Measurements from ENCODE around the gene SLCO3A1.

Gene SLCO3A1

GRCh38 chr15:92011611-92012367 is 158.3 kb downstream of the SLCO3A1 start:
- no peak for DNase-seq

DNA sequence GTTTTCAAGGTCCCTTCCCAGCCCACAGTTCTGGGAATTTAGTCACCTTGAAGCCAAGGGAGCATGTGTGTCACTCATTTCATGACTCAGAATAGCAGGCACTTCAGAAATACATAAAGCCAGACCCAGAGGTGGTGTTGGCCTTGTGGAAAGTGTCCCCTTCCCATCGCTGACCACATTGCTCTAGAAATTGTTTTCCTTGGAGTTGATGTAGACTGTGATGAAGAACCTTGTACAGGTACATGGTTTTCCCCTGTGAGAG is 158.8 kb downstream of the SLCO3A1 start:
- DNase-seq, result no peak

- no peak for DNase-seq
Measured at GRCh38 chr15:92012881-92013280, 159.4 kb downstream of the SLCO3A1 start.

DNA sequence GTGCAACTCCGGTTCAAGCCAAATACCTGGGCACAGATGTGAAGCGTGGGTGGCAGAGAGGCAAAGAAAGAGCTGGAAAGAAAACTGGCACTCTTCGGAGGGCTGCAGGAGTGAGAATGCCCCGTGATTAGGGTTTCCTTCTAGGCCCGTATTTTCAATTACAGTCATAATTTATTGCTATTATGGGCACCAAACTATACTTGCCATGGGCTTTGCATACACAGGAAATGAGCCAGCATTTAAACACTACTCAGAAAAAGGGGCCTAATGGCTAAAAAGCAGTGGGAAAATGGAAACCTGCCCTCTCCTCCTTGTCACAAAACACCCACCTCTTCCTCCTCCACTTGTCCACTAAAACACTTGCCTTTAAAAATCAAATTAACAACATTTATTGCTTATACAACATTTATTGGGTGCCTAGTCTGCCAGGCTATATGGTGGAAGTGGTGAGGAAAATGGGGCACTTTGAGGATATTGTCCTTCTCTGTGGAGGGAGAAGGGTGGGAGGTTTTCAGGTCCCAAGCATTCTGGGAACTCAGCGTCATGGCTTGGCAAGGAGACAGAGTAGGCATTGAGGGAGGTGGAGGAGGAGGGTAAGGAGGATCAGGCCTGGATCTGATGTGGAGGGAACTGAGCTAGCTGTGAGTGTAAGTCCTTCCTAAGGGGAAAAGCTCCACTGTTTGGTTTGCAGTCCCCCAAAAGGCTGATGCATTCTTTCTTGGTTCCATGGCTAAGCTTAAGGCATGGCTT is 160.9 kb downstream of the SLCO3A1 start:
- no peak for DNase-seq

DNA sequence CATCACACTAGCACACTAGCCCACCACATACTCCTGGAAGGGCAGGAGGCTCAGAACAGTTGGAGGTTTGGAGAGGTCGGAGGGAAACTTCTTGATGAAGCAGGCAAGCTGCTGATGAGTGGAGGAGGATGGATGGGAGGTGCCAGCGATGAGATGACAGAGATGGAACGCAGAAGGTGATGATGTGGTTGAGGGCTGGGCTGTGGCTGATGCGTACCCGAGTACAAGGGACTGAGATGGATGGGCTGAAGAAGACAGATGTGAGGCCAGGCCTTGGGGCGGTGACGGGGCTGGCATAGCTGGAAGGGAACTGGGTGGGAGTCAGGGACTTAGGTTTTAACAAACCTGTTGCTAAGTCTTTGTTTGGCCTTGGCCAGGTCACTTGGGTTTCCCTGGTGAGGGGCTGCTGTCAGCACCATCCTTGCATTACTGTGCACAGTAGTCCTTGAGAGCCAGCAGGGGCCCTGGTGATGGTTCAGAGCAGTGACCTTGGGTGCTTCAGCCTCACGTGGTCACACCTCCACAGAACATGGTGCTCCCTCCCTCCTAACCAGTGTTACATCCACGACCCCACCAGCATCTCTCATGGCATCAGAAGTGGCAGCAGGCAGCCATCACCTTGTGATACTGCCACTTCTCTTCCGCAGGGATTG is 164.5 kb downstream of the SLCO3A1 start:
- no peak for DNase-seq

DNA sequence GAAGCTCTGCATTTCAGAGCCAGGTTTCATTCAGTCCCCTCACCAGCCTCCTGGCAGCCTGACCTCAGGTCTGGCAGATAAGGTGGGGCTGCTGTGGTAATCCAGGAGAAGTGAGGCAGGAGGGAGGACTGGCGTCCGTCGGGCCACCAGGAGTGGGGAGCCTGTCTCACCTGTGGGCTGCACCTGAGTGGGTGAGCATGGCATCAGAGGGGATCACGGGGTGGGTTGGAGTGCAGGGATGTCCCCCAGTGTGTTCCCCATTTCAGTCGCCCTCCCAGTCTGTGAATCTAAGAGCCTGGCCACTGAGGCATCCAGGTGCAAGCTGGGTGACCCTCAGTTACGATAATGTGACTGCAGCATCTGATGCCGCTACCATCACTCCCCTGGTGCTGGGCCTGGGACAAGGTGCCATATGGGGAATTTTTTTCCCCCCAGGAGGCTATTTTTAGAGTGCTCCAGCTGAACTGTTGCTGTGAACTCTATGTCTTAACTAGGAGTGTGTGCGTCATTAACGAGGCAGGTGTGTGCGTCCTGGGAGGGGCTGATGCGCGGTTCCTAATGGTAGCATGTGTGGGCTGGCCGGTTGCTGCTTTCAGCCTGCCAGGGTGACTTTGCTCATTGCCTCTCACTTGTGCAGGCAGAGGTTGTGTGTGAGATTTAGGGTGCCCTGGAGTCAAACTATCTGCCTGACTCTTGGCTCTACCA is 165.2 kb downstream of the SLCO3A1 start:
- DNase-seq, result no peak

DNA sequence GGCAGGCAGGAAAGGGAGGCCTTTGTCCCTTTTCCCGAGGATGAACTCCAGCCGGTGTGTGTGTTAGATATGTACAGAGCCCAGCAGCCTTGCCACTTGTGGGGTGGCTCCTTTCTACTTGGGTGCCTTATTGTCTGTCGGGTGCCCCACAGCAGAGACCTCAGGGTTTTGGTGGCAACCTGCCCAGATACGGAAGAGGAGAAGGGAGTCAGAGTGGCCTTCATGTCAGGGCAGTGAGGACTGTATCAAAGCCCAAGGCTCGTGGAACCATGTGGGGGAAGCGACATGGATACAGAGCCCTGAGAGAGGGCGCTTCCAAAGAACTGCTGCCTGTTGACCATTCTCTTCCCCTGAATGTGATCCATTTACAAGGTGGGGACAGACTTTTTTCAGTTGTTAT is 166.2 kb downstream of the SLCO3A1 start:
- no peak for DNase-seq

DNA sequence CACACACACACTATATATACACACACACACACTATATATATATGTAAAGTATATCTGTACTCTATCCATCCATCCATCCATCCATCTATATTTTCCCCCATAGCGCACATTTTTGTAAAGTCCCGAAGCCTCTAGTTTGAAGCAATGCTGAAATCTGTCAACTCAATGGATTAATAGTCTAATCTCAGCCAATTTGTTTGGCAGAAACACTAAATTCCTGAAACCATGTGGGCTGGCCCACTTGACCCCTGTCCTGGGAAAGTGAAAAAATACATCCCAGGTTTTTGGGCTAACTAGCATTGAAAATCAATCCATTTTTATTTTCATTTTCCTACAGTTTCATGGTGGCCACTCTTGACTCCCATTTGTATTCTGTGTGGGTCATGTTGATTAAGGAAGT is 166.7 kb downstream of the SLCO3A1 start:
- DNase-seq, result no peak

- no peak for DNase-seq
Measured at GRCh38 chr15:92020804-92021203, 167.3 kb downstream of the SLCO3A1 start.

GRCh38 chr15:92021792-92022191 is 168.3 kb downstream of the SLCO3A1 start:
- DNase-seq, result no peak

DNA sequence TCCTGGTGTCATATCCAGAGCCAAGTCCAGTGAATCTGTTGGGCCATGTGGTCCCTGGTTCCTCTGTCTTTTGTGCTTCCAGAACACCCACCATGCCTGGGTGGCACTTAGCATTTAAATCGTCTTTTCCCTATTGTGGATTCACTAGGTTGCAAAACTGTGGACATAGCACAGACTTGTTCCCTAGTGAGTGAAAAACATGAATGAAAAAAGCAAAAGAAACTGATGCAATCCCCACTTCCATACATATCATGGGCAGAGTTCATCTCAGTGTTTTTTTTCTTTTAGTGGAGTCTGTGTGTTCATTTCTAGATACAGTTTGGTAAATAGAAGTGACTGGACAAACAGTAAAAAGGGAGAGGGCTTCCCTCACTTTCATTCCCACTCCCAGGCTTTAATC is 170.5 kb downstream of the SLCO3A1 start:
- DNase-seq, result no peak

DNA sequence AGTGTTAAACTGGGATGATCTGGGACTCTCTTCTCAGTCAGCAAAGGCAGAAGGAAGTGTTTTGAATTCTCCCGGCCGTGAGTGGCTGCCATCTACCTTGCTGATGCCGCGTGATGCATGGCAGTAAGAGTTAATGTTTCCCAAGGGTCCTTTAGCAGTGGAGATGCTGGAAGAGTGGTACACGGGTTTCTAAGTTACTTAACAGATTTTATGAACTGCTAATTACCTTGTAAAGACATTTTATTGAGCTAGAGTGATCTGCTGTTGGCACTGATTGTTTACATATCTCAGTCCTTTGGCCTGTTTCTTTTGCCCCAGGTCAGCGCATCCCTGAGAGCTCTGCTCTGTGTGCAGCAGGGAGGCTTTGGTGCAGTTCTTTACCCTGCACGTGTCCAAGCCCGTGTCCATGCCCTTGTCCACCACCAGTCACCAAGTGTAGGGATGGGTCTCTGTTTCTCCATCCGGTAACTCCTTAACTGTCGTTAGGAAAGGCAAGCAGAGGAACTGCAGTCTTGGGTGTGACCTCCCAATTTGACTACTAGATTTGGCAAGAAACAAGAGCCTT is 172.3 kb downstream of the SLCO3A1 start:
- DNase-seq, result no peak

DNA sequence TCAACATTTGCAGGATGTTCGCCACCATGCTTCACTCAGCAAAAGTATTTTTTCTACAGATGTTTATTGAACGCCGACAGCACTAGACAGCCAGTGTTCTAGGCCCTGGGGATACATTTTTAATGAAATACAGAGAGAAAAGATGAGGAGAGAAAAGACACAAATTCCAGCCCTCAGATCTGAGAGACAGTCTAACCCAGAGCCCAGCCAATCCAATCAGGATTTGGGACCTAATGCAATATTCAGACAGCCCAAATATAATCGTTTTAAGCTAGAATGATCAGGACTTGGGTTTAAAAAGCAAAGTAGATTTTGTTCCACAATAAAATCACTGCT is 174.8 kb downstream of the SLCO3A1 start:
- DNase-seq, result no peak

- no peak for DNase-seq
Measured at GRCh38 chr15:92029767-92030166, 176.3 kb downstream of the SLCO3A1 start.

DNA sequence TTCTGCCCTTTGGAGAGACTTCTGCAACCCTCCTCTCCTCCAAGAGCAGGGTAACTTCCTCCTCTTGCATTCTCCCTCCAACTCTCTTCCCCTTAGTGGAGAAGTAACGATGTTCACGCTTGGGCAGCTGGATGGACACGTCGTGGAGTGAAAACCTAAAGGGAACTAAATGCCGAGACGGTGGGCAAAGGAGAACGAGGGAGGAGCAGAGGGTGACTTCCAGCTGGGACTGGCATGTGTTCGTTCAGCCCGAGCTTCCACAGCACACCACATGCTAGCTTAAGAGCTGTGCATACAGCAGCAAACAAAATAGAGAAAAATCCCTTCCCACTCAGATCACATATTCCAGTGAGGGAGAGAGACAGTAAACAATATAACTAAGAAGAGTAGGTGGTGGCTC is 179.8 kb downstream of the SLCO3A1 start:
- DNase-seq, result no peak

- no peak for DNase-seq
Measured at GRCh38 chr15:92033723-92034122, 180.2 kb downstream of the SLCO3A1 start.

GRCh38 chr15:92034227-92034626 is 180.7 kb downstream of the SLCO3A1 start:
- DNase-seq, result no peak

DNA sequence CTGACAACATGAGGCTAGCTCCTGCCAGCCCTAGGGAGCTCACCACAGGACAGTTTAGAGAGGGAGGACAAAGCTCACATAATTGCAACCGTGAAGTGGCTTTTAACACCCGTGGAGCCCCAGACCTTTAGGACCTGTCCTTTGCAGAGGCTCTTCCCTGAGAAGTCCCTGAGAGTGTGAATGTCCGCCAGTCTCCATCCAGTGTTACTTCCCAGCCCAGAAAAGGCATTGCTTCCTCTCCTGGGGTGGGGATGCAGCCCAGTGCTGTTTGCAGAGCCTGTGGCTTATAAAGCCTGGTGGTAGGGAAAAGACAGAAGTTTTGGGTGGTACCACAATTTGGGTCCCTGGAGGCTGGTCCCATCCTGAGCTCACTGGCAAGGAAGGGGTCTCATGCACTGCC is 182.0 kb downstream of the SLCO3A1 start:
- no peak for DNase-seq

DNA sequence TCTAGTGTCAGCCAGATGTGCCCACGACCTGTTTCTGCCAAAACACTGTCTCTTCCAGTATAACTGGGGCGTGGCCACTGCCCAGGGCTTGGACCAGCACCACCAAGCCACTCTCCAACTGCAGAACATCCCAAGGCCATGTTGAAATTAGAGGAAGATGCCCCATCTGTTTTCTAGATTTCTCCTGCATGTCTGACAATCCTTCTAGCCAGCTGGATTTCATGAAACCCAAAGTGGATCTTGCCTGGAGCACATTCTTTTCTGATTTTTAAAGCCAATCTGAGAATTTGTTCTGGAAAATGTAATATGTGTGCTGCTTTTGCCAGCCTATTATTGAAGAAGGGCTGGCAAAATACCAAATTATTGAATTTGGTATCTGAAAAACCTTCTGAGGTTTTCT is 182.5 kb downstream of the SLCO3A1 start:
- DNase-seq, result no peak

DNA sequence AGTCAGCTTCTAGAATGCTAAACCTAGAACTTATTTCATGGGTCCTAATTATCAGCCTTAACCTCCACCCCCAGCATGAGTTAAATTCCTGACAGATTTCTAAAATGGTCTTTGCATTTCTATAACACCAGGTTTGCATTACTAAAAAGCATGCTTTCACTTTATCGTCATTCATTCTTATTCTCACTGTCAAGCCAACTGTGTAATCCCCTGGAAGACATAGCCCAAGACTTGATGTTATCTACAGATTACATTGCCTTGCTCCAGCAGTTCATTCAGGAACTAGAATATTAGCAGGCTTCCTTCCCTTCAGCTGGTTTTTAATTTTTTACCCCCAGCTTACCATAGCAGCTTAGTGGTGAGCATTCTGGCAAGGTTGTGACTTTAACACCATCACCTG is 184.0 kb downstream of the SLCO3A1 start:
- no peak for DNase-seq

GRCh38 chr15:92040350-92040749 is 186.8 kb downstream of the SLCO3A1 start:
- no peak for DNase-seq

DNA sequence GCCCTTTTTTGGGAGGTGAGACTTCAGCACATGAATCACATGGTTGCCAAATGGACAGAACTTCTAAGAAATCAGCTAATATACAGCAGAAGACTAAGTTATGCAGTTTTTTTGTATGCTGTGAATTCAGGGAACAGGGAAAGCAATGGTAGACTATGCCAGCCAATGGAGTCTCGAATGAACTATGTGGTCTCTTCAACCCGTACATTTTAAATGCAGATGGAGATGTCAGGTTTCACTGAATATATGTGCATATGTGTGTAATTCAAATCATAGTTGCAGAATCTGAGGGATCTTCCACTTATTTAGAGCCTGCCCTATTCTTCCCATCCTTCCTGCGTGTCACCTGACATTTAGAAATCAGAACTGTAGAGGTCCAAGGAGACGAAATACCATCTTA is 187.9 kb downstream of the SLCO3A1 start:
- no peak for DNase-seq

DNA sequence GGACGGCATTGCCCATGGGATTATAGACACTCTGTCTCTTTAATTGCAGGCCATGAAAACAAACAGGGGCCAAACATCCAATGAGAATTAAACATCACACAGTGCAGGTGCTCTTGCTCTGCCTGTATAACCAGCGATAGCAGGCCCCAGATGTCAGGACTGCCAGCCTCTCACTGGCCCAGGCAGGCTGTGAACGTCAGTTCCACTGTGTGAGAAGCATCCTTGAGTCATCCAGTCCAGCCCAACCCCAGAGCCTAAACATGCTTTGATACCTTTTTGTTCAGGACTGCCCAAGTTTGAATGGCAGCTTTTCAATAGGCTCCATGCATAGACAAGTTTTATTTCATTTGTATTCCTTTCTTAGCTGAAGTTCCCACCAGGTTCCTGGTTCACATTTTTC is 189.8 kb downstream of the SLCO3A1 start:
- no peak for DNase-seq

Measured in activated T-cell treated with anti-CD3 and anti-CD28 coated beads for 4 hours (primary cell).